Dedifferentiated amniotic fluid mesenchymal stem cell (primary cell): ENCODE measurements around the gene TMEM163.
"Not testable (repeated sequence)": the region's sequence is repeated elsewhere in the genome, so short reads cannot be mapped to it uniquely, and the experiment has no call there.

Experiments used
- DNase-seq: peaks from one replicate; pipeline ENCODE4 v3.0.0-alpha.2; 2016; ENCODE audit errors: extremely low spot score

TMEM163 gene

GRCh38 chr2:134536296-134536695, 182.5 kb downstream of the TMEM163 start:
- no peak for DNase-seq

DNA sequence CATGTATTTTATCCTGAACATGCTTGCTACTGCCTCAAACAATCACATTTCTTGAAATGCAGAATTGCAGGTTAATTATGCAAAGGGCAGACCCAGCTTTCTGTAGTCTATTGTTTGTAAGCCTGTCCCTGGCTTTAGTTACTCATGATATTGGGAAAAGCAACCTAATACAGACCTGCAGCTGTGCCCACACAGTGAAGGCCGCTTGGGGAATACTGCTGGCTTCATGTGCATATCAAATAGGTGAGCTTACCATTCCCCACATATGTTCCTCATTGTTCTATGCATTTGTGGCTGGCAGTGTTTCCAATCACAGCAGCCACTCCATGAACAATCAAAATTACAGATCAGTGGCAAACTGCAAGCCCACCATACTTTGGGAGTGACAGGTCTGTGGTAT, 186.3 kb downstream of the TMEM163 start:
- no peak for DNase-seq

GRCh38 chr2:134527381-134527780, 191.4 kb downstream of the TMEM163 start:
- no peak for DNase-seq

- no peak for DNase-seq
These were observed 196.0 kb downstream of the TMEM163 start for GRCh38 chr2:134522496-134523455.

- DNase-seq = no peak
These were observed 200.7 kb downstream of the TMEM163 start for GRCh38 chr2:134518101-134518500.

GRCh38 chr2:134515137-134515536, 203.7 kb downstream of the TMEM163 start:
- DNase-seq = no peak

GRCh38 chr2:134513465-134513804, 205.4 kb downstream of the TMEM163 start:
- no peak for DNase-seq

DNA sequence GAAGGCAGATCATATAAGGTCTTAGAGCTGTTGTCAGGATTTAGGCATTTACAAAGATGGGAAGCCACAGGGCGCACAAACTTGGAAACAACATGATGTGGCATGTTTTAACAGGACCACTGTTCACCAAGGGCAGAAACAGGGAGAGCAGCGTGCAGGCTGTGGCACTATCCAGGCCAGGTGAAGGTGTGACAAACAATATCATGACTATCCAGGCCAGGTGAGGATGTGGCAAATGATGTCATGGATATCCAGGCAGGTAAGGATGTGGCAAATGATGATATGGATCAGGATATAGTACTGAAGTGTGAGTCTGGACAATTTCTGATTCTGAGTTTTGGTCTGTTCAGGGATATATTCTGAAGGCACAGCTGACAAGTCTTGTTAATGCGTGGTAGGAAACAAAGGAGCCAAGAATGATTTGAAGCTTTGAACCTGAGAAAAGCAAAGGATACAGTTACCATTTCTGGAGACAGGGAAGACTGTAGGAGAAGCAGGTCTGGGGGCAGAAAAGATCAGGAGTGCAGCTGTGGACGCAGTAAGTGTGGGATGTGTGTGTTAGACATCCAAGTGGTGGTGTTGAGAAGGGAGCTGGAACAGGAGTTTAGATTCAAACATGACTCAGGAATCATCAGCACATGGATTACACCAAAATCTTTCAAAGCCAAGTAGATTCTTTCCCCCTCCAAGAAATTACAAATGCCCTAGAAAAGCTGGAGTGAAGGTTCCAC, 205.9 kb downstream of the TMEM163 start:
- no peak for DNase-seq

- no peak for DNase-seq
These were observed 210.4 kb downstream of the TMEM163 start for GRCh38 chr2:134508391-134508790.

GRCh38 chr2:134507697-134508096, 211.1 kb downstream of the TMEM163 start:
- DNase-seq = no peak

DNA sequence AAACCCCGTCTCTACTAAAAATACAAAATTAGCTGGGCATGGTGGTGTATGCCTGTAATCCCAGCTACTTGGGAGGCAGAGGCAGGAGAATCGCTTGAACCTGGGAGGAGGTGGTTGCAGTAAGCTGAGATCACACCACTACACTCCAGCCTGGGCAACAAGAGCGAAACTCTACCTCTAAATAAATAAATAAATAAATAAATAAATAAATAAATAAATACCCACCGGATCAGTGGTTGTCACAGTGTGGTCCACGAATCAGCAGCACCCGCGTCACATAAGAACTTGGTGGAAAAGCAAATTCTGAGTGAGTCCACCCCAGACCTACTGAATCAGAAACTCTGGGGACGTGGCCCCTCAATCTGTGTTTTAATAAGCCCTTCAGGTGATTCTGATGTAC, 211.6 kb downstream of the TMEM163 start:
- DNase-seq = not testable (repeated sequence)

GRCh38 chr2:134505446-134505845, 213.4 kb downstream of the TMEM163 start:
- DNase-seq = no peak

- no peak for DNase-seq
These were observed 214.0 kb downstream of the TMEM163 start for GRCh38 chr2:134504586-134505336.

DNA sequence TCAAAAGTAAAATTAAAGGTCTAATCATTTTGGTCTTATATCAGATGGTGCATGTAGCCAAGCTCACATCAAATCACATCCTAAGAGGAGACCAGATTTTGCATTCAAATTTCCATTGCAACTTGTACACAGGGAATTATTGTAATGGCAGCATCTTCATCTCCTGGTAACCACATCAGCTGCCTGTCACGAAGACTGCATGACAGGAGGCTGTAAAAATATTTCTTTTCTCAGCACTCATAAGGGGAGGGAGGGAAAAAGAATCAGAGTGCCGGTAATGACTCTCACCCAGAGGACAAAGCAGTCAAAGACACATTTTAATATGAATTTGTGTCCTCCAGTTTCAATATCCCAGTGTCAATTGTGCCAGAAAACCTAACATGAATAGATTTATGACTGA, 216.7 kb downstream of the TMEM163 start:
- no peak for DNase-seq

DNA sequence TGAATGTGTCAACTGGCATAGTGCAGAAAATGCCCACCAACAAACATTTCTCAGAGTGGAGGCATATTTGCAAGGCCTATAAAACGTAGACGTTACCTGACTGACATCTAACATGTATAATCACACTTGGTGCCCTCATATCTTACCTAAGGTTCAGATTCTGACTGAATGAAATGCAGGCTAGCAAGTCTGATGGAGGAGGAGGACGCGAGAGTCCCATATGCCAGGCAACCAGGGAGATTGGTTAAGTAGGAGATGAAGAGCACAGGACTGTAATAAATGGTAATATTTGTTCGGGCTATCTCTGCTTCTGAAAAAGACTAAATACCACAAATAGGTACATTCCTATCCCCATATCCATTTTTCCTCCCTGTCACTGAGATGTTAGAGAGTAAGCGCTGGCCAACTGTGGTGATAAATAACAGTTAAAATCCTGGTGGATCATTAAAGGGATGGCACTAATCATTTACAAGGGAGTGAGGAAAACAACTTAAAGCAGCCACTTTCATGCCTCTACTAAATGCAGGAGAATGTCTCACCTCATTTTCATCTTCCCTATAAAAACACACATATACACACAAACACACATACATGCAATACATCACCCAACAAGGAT, 217.2 kb downstream of the TMEM163 start:
- DNase-seq = no peak

- DNase-seq = no peak
These were observed 218.4 kb downstream of the TMEM163 start for GRCh38 chr2:134500211-134500935.

GRCh38 chr2:134499307-134499926, 219.4 kb downstream of the TMEM163 start:
- no peak for DNase-seq

DNA sequence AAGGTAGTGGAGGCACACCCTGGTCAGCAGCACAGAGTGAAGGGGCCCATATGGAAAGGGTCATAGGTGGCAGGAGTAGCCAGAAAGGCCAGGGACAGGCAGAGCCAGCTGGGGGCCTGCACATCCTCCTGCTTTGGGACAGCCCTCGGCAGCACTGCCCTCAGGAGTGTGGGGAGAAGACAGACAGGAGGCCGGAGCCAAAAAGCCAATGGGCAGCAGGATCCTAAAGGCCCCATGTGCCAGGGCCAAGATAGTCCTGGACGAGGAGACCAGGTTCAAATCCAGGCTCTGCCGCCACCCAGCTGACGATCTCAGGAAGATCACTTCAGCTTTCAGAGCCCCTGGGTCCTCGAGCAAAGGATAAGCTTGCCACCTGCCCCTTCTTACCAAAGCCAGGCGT, 220.1 kb downstream of the TMEM163 start:
- no peak for DNase-seq

DNA sequence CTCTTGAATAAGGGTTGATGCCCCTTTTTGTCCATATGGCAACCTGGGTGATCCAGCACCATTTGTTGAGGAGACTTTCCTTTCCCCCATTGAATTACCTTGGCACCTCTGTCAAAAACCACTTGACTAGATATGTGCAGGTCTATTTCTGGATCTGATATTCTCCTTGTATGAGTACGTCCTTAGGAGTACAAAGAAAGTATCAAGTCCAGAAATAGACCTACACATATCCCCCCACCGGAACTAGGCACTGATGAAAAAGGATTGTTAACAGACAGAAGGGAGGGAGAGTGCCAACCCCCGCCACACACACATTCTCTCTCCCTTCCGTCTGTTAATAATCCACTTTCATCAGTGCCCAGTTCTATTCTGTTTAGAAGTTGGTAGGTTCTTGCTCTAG, 225.0 kb downstream of the TMEM163 start:
- no peak for DNase-seq

- no peak for DNase-seq
These were observed 226.9 kb downstream of the TMEM163 start for GRCh38 chr2:134491771-134492441.
